GM21381 (cell line): ENCODE measurements around the gene MAPKAPK3.

ENCODE experiments used
- ATAC-seq: cut with Tn5 transposase; IDR thresholded peaks from one replicate; pipeline ENCODE4 v1.9.1; 2021; ENCODE audit warnings: mild to moderate bottlenecking, moderate library complexity; ENCODE audit not compliant: unreplicated experiment

Gene MAPKAPK3

GRCh38 chr3:50625231-50626182, 8.6 kb downstream of the MAPKAPK3 start:
- no peak for ATAC-seq

DNA sequence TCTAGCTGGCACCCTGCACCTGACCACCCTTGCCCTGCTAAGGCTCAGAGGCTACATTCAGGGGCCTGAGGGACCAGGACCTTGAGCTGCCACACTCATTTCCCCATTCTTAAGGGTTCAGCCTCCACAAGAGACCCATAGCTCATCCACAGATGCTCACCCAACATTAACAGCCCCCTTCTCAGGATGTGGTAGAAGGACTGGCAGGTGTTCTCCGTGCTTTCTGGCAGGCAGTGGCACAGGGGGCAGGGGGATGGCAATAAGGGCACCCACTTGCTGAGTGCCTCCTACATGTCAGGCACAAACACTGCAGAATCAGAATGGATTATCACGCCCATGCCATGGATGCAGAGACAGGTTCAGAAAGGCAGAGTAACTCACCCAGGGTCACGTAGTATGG, 9.4 kb downstream of the MAPKAPK3 start:
- no peak for ATAC-seq

DNA sequence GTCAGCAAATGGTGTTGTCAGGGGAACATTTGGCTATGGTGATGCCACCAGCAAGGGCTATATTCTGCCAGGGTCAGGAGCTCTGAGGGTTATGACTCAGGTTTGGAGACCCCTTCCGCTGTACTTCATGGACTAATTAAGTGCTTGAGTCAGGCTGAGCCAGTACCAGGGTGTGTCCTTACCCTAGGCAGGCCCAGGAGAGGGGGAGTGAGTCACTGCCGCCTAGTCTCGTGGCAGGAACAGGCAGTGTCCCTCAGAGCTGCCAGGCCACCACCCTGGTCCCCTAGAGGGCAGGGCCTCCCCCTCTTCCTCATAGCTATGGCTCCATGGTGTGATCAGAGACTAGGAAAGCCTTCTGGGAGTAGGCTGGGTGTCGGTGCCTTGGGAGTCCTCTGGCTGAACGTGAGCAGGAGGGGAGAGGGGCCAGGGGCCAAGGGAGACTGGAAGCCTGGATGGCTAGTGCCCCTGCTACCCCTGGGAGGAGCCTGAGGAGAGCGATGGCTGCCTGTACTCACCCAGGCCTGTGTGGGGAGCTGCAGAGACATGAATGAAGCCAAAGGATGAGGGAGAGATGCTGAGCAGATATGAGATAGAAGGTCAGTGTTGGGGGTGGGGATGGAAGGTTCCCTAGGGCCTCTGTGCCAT, 10.6 kb downstream of the MAPKAPK3 start:
- no peak for ATAC-seq

GRCh38 chr3:50628601-50629000, 11.7 kb downstream of the MAPKAPK3 start:
- no peak for ATAC-seq

- ATAC-seq = no peak
Measured at GRCh38 chr3:50630394-50630793, 13.4 kb downstream of the MAPKAPK3 start.

DNA sequence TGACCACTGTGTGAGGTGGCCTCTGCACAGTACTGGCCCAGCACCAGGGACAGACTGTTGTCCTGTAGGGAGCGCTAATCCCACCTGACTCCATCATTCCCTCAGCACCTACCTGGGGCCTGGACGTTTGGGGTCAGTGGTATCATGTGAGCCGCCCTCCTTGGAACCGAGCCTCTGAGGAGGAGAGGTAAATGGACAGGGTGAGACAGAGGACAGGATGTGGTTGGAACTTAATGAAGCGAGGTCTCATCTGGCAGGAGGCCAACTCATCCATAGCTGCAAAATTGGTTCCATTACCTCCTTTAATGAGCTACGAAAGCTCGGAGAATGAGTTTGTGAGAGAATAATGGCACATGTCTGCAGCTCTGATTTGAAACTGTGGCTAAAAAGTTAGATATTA, 13.9 kb downstream of the MAPKAPK3 start:
- no peak for ATAC-seq

GRCh38 chr3:50632450-50632849, 15.5 kb downstream of the MAPKAPK3 start:
- ATAC-seq = no peak

GRCh38 chr3:50633230-50633790, 16.4 kb downstream of the MAPKAPK3 start:
- no peak for ATAC-seq

DNA sequence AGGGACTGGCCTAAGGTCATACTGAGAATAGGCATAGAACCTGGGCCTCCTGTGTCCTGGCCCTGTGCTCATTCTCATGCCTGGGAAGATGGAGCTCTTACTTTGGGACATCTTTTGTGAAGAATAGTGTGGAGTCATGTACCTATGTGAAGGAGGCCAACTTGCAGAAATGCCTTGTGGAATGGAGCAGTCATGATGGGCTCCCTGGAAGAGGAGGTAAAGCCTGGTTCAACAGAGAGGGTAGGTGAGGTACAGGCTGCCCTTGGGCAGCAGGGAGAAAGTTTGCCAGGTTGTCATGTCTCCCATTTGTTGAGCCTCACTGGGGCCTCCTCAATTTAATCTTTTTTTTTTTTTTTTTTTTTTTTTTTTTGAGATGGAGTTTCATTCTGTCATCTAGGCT, 18.1 kb downstream of the MAPKAPK3 start:
- no peak for ATAC-seq

DNA sequence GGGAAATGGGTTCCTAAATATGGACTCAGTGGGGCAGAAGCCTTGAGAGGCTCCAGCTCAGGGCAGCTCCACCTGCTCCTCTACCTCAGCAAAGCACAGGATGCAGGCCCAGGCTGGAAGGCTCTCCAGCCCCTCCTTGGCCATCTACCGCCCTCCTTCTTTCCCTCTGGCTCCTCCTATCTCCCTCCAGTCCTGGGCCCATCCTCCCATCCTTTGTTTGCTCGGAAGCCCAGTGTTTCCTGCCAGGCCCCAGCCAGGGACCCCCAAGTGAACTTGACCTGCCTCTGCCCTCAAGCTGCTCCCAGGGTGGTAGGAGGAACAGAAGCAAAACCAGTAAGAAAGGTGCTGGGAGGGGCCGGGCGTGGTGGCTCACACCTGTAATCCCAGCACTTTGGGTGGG, 20.1 kb downstream of the MAPKAPK3 start:
- no peak for ATAC-seq

GRCh38 chr3:50637945-50638344, 21.0 kb downstream of the MAPKAPK3 start:
- no peak for ATAC-seq

- no peak for ATAC-seq
Measured at GRCh38 chr3:50639055-50639494, 22.1 kb downstream of the MAPKAPK3 start.

- ATAC-seq = no peak
Measured at GRCh38 chr3:50642382-50642781, 25.4 kb downstream of the MAPKAPK3 start.

GRCh38 chr3:50644561-50644960, 27.6 kb downstream of the MAPKAPK3 start:
- ATAC-seq = no peak

GRCh38 chr3:50645378-50645777, 28.4 kb downstream of the MAPKAPK3 start:
- ATAC-seq = no peak

DNA sequence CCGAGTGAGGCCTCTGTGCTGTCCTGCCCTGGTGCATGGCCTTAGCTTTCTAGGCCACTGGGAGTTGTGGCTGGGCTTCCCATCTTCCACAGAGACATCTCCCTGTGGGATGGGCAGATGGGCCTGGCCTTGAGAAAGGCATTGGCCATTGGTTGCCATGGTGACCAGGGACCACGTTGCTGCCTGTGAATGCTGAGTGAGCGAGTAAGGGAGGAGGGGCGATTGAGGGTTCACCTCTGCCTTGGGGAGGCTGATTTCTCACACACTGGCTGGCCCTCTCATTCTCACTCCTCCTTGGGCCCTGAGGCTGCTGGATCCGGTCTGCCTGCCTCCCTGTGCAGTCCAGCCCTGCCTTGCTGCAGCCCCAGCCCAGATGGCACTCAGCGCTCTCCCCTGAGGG, 31.4 kb downstream of the MAPKAPK3 start:
- no peak for ATAC-seq

DNA sequence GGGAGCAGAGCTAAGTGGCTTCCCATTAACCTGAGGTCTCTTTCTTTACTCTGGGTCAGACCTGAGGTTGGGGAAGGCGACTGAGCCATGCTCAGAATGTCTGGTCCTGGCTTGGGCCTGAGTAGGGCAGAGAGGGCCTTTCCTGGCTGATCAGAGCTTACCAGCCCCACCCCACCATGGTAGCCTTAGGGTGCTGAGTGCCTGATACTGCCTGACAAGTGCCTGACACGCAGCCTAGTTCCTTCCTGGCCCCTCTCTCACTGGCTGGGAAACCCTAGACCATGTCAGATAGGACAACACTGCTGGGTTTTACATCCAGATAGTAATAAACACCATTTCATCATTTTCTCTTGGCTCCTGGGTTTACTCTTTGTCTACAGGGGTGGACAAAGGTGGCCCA, 32.0 kb downstream of the MAPKAPK3 start:
- ATAC-seq = no peak

- ATAC-seq = no peak
Measured at GRCh38 chr3:50649451-50649931, 32.5 kb downstream of the MAPKAPK3 start.

- no peak for ATAC-seq
Measured at GRCh38 chr3:50650018-50650417, 33.1 kb downstream of the MAPKAPK3 start.

- ATAC-seq = no peak
Measured at GRCh38 chr3:50651445-50651844, 34.5 kb downstream of the MAPKAPK3 start.

GRCh38 chr3:50651920-50652529, 35.1 kb downstream of the MAPKAPK3 start:
- ATAC-seq = no peak
